Fibroblast of lung (primary cell): Measurements from ENCODE around the gene SUSD6.
"Not testable (repeated sequence)": the region's sequence is repeated elsewhere in the genome, so short reads cannot be mapped to it uniquely, and the experiment has no call there.

ENCODE experiments used
- CTCF ChIP-seq, 2 donors: IDR thresholded peaks in 1 of 2; conservative IDR thresholded peaks in 1 of 2; 1 replicate in 1 of 2; 2 replicates in 1 of 2; pipeline ENCODE4 v1.5.1; 2011 to 2012; ENCODE audit warnings: low read length in 2 of 2, control low read depth in 1 of 2, inconsistent platforms in 1 of 2, low read depth in 1 of 2, mild to moderate bottlenecking in 1 of 2
- EZH2 ChIP-seq: IDR thresholded peaks from 2 replicates; pipeline ENCODE4 v1.5.1; 2012; ENCODE audit warnings: low read length, control low read depth, mild to moderate bottlenecking; ENCODE audit errors: missing control alignments

DNA sequence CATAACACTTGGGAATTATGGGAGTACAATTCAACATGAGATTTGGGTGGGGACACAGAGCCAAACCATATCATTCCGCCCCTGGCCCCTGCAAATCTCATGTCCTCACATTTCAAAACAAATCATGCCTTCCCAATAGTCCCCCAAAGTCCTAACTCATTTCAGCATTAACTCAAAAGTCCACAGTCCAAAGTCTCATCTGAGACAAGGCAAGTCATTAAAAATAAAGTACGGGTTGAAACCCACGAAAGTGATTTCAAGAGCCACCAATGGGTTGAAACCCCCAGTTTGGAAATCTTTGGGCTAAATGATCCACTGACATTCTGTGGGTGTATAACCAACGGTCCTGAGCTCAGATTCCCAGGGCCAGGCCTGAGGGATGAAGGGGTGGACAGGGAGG lies 125.0 kb downstream of the SUSD6 start:
- TF ChIP-seq CTCF (conservative IDR thresholded peaks at IDR 0.05 in 1 of 2, IDR thresholded peaks at IDR 0.05 in 1 of 2; ENCODE audit: low read depth in 1 of 2, low read length in 2 of 2); EZH2: not testable (repeated sequence)
